ENCODE results near the gene MT3.

The MT3 gene

DNA sequence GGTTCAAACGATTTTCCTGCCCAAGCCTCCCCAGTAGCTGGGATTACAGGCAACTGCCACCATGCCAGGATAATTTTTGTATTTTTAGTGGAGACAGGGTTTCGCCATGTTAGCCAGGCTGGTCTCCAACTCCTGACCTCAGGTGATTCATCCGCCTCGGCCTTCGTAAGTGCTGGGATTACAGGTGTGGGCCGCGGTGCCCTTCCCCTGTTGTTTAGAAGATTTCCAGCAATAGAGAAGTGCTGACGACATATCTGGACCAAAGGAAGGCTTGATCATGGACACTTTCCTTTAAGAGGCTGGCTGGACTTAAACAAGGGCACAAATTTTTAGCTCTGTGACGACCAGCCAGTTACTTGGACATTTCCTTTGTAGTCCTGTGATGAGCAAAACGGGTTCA, 41.9 kb downstream of the MT3 start:
- no peak for DNase-seq (ENCODE audit: low read depth)

DNA sequence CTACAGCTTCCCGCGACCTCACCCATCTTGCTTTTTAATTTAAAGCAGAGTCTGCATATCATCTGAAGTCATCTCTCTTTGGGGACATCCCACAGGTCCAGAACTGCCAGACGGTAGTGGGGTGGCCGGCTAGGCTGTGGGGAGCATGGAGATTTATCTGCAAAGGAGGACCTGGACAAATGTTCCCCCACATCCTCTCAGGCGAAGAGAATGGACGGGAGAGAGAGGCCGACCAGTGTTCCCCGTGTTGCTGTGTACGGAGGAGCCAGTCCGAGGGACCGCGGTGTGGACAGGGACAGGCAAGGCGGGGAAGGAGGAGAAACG, 42.5 kb downstream of the MT3 start:
- DNase-seq (ENCODE audit: low read depth), result no peak

DNA sequence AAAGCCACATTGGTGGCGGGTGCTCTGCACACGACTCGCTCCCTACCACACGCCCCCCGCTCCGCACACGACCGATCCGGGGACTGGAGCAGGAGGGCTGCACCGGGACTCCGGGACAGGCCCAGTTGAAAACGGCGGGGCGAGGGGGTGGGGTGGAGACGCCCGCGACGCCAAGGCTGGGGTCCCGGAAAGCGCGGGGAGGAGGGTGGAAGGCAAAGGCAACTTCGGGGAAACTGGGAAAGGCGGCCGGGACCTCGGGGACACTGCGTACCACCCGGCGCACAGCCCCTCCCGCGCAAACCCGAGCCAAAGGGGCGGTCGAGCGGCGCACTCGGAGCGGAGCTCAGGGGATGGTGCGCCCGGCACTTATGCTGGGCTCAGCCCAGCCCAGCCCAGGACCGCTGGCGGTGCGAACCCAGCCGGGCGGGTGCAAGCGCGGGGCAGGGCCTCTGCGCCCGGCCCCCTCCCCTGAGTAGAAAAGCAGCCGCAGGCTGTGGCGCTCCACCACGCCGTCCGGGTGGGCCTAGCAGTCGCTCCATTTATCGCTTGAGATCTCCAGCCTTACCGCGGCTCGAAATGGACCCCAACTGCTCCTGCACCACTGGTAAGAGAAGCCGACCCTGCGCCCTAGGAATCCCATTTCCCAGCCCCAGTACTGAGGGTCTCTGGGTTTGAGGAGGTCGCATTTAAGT, 43.0 kb downstream of the MT3 start, which contains the start of gene MT1M:
Gene MT1M, plus strand, starts transcription at position 504 of the 692 bp plus-strand sequence. Its CDS starts 73 bp downstream, at position 577.
- no peak for DNase-seq (ENCODE audit: low read depth)

DNA sequence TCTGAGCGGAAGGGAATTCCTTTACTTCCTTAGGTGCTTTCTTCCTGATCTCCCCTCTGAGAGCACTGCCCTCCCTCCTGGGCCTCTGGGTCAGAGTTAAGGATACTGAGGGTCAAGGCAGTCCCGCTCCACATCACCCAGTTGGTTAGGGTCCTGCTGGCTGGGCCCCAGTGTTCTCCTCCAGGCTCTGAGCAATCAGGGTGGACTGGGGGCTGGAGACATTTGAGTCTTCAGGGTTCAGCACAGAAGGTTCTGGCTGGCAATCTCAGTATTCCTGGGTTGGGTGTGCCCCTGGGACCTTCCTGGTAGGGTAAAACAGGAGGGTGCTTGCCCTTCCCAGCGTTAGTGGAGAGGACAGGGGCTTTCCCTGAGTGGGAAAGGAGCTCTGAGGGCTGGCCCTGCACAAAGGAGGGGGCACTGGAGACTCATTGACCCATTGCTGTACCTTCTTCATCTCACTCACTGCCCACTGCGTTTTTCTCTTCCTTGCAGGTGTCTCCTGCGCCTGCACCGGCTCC, 43.6 kb downstream of the MT3 start:
- DNase-seq (ENCODE audit: low read depth), result no peak

DNA sequence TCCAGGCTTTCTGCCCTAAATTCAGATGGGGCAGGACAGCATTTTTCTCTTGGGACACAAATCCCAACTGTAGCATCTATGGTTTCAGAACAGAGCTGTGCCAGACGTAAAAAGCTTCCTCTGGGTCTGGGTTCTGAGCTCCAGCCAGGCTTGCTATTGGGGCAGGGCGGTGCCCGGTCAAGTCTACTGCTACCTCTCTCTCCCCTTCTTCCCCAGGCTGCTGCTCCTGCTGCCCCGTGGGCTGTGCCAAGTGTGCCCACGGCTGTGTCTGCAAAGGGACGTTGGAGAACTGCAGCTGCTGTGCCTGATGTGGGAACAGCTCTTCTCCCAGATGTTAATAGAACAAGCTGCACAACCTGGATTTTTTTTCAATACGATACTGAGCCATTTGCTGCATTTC, 44.2 kb downstream of the MT3 start:
- DNase-seq (ENCODE audit: low read depth), result no peak

DNA sequence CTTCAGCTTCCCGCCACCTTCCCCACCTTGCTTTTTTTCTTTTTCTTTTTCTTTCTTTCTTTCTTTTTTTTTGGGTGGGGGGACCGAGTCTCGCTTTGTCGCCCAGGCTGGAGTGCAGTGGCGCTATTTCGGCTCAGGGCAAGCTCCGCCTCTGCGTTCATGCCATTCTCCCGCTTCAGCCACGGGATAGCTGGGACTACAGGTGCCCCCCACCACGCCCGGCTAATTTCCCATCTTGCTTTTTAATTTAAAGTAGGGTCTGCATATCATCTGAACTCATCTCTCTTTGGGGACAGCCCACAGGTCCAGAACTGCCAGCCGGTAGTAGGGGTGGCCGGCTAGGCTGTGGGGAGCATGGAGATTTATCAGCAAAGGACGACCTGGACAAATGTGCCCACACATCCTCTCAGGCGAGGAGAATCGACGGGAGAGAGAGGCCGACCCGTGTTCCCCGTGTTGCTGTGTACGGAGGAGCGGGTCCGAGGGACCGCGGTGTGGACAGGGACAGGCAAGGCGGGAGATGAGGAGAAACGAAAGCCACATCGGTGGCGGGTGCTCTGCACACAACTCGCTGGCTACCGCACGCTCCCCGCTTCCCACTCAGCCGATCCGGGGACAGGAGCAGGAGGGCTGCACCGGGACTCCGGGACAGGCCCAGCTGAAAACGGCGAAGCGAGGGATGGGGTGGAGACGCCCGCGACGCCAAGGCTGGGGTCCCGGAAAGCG, 45.5 kb downstream of the MT3 start:
- DNase-seq (ENCODE audit: low read depth), result no peak

DNA sequence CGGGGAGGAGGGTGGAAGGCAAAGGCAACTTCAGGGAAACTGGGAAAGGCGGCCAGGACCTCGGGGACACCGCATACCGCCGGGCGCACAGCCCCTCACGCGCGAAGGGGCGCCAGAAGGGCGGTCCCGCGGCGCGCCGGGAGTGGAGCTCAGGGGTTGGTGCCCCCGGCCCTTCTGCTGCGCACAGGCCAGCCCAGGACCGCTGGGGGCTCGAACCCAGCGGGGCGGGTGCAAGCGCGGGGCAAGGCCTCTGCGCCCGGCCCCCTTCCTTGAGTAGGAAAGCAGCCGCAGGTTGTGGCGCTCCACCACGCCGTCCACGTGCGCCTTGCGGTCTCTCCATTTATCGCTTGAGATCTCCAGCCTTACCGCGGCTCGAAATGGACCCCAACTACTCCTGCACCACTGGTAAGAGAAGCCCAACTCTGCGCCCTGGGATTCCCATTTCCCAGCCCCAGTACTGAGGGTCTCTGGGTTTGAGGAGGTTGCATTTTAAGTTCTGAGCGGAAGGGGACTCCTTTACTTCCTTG, 46.2 kb downstream of the MT3 start:
- DNase-seq (ENCODE audit: low read depth), result no peak

DNA sequence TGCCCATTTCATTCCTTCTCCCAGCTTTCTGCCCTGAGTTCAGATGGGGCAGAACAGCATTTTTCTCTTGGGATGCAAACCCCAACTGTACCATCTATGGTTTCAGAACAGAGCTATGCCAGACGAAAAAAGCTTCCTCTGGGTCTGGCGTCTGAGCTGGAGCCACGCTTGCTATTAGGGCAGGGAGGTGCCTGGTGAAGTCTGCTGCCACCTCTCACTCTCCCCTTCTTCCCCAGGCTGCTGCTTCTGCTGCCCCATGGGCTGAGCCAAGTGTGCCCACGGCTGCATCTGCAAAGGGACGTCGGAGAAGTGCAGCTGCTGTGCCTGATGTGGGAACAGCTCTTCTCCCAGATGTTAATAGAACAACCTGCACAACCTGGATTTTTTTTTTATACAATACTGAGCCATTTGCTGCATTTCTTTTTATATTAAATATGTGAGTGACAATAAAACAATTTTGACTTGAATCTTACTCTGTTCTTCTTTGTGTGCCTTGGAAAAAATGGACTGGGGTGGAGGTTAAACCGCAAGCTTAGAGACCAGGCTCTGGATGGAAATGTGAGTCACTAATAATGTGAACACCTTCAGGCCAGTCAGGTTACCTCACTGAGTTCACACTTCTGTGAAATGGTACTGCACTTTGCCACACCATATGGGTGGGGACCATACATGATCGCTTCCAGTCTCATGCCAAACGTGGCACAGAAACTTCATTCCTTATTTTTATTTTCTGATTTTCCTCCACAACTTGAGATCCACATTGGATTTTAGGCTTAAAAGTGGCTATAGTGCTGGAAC, 47.5 kb downstream of the MT3 start:
- DNase-seq (ENCODE audit: low read depth), result no peak

DNA sequence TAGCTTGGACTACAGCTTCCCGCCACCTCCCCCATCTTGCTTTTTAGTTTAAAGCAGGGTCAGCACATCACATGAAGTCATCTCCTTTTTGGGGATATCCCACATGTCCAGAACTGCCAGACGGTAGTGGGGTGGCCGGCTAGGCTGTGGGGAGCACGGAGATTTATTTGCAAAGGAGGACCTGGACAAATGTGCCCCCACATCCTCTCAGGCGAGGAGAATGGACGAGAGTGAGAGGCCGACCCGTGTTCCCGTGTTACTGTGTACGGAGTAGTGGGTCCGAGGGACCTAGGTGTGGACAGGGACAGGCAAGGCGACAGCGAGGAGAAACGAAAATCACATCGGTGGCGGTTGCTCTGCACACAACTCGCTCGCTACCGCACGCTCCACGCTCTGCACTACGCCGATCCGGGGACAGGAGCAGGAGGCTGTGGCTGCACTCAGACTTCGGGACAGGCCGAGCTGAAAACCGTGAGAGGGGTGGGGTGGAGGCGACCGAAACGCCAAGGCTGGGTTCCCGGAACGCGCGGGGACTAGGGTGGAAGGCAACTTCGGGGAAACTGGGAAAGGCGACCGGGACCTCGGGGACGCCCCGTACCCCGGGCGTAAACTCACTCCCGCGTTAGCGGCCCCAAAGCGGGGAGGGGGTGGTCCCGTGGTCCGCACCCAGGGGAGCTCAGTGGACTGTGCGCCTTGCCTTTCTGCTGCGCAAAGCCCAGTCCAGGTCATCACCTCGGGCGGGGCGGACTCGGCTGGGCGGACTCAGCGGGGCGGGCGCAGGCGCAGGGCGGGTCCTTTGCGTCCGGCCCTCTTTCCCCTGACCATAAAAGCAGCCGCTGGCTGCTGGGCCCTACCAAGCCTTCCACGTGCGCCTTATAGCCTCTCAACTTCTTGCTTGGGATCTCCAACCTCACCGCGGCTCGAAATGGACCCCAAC, 48.8 kb downstream of the MT3 start, which contains the start of gene MT1A:
Gene MT1A, plus strand, starts transcription at position 853 of the 937 bp plus-strand sequence. Its CDS starts 73 bp downstream, at position 926.
- DNase-seq (ENCODE audit: low read depth), result no peak

DNA sequence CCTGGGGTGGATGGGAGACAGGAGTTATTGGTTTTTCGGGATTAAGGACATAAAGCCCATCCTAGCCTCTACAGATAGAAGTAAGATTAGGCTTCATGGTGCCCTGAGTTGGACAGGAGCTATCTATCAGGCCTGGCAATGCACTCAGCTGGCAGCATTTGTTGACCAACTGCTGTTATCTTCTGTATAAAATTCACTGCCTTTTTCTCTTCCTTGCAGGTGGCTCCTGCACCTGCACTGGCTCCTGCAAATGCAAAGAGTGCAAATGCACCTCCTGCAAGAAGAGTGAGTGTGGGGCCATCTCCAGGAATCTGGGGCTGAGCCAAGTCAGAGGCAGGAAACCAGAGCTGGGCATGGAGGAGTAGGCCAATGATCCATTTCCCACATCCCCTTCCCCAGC, 49.7 kb downstream of the MT3 start:
- DNase-seq (ENCODE audit: low read depth), result no peak

DNA sequence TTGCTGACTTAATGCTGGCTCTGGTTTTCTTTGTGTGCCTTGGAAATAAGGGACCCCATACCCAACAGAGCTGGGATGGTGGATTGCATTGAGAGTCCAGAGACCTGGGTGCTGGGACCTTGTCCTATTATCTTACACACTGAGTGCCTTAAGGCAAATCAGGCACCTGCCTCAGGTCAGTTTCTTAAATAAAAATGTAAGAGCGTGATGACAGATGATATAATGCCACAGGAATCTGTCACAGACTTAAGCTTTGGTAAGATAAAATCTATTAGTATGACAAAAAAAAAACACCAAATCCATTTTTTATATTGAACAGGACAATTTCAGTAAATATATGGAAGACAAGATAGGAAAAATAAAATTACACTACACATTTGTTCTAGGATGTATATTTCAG, 50.7 kb downstream of the MT3 start:
- DNase-seq (ENCODE audit: low read depth), result no peak

Measured in stimulated activated CD8-positive, alpha-beta memory T cell treated with anti-CD3 and anti-CD28 coated beads, Interleukin-12 subunit alpha, Interleukin-12 subunit beta, amount 100 ng/mL, for 4 hours (primary cell).